GM18507 (cell line): Measurements from ENCODE around the gene PWWP2B.
A peak's percentile ranks its signal among the peaks of the same experiment; 100 is the strongest.

Source experiments
- DNase-seq: peaks from one replicate; pipeline ENCODE4 v3.0.0; 2011; ENCODE audit warnings: low read depth; ENCODE audit not compliant: insufficient read length; ENCODE audit errors: extremely low spot score
- FAIRE-seq: peaks from 2 replicates; lab custom pipeline; 2011; peaks lifted over from hg19 to GRCh38; lab: Jason Lieb, UNC

Gene PWWP2B

DNA sequence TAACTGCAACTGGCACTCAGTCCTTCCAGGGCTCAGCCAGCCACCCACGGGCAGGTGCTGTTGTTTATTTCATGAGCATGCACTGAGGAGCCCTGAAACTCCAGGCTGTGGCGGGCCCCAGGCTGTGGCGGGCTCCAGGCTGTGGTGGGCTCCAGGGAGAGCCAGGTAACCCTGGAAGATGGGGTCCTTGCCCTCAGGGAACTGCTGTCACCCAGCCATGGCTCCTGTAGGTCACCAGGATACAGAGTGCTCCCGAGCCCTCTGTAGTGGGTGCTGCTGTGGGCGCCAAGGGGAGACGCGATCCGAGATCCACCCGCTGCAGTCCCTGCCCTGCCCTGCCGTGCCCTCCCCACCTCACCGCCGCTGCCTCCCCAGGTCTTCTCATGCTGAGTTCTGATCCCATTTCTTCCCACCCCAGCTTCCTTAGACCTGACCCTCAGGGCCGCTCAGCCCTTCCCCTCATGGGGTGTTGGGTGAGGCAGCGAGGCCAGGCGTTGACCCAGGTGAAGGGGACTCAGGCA is 35.4 kb upstream of the PWWP2B start:
- DNase-seq (no peak), FAIRE-seq (no peak)

DNA sequence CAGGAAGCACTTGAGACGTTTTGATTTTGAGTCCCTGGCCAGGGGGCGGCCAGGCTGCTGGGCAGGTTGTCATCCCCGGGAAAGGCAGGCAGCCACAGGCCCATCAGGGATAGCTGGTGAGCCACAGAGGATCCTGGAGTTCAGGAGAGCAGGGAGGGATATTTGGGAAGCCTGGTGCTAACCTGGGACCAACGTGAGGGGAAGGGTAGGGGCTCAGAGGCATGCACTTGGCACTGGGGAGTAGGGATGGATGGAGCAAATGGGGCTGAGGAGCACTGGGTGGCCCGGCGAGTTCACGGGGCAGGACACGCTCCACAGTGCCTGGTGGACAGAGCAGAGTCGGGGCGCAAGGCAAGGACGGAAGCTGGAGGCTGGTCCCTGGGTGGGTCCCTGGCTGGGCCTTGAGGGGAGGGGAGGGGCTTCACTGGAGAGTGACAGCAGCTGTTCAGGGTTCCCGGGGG is 34.8 kb upstream of the PWWP2B start:
- FAIRE-seq (no peak), DNase-seq (no peak)

DNA sequence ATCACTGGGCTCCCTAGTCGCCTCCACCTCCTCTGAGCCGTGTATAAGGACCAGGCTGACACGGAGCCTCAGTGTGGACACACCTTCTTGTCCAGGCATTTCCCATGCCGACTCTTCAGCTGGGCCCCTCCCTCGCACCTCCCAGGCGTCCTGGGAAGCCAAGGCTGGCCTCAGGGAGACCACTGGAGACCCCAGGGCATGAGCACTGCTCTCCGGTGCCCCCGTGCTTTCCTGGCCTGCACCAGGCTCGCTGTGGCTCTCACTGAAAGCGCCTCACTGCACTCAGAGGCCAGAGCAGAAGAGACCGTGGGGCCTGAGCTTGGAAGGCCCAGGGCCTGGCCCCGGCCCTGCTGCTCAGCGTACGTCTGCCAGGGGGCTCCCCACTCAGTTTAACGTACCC is 33.6 kb upstream of the PWWP2B start:
- DNase-seq (no peak), FAIRE-seq (no peak)

DNA sequence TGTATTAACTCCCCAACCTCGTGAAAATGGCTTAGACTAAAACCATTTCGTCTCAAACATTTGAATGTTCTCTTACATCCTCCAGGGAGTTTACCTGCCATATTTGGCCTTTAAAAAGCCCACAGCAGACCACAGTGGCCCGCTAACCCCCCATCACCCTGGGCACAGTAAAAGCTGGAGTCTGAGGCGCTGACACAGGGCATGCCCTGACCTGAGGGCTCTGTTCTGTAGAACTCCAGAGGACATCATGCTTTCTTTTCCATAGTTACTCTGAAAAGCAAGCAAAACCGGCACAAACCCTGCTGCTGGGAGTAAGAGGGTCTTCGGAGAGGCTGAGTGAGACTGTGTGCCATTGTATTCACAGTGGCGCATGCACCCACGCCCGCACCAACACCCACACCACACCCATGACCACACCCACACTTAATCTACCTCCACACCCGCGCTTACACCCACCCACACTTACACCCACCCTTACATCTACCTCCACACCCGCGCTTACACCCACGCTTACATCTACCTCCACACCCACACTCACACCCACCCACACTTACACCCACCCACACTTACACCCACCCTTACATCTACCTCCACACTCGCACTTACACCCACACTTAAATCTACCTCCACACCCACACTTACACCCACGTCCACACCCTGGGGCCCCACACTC is 32.9 kb upstream of the PWWP2B start:
- FAIRE-seq (peak; percentile 79), DNase-seq (no peak)

DNA sequence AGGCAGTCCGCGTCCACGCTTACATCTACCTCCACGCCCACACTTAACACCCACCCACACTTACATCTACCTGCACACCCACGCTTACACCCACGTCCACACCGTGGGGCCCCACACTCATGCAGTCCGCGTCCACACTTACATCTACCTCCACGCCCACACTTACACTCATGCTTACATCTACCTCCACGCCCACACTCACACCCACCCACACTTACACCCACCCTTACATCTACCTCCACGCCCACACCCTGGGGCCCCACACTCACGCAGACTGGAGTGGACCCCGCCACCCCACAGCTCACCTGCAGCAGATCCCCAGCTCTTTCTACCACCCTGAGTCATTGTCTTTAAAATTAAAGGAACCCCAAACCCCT is 32.4 kb upstream of the PWWP2B start:
- DNase-seq (no peak), FAIRE-seq (no peak)

DNA sequence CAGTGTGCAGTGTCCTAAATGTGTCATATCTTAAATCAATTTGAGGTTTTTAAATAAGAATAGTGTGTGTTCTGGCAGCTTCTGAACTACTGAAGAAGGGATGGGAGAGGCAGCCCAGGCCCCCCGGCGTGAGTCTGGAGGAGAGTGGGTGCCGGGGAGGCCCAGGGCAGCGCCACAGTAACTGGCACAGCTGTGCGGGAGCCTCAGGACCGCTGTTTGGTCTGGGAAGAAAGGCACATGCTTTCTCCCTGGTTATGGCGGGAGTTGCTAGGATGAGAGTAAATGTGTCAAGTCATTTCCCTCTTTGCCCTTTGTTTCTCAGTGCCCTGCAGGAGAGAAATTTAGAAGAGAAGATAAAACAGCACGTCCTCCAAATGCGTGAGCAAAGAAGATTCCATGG is 31.9 kb upstream of the PWWP2B start:
- FAIRE-seq: no peak

DNA sequence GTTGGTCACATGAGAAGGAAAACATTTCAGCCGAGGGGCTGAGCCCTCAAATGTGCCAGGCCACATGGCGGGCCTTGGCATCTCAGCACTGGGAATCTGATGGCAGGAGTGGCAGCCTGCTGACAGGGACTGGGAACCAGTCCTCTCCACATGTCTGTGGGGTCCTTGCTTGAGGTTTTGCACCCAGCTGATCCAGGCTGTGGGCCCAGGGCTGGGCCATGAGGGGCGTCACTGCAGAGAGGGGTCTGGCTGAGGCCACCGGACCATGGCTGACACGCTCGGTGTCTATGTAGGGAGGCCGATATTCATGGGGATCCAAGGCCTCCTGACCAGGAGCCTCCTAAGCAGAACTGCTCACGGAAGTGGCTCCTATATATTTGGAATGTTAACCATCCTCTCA is 31.0 kb upstream of the PWWP2B start:
- no peak for FAIRE-seq

More for the DNA sequence above, 31.9 kb upstream of the PWWP2B start:
- DNase-seq: no peak

DNA sequence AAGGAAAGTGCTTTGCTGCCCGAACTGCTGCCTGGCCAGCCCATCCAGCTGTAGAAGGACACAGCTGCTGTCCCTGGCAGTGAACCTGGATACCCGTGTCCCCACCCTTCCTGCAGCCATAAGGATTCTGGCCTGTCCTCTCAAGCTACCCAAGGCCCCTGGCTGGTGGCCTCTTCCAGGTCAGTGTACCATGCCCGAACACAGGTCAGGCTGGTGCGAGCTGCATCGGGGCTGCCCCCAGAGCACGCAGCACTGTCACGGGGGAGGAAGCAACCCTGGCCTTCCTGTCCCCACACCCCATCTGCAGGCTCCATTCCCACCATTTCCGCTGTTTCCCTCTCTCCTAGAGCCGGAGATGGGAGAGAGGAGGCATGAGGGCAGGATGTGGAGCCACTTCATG is 30.5 kb upstream of the PWWP2B start:
- no peak for FAIRE-seq

More for the DNA sequence above, 31.0 kb upstream of the PWWP2B start:
- no peak for DNase-seq

DNA sequence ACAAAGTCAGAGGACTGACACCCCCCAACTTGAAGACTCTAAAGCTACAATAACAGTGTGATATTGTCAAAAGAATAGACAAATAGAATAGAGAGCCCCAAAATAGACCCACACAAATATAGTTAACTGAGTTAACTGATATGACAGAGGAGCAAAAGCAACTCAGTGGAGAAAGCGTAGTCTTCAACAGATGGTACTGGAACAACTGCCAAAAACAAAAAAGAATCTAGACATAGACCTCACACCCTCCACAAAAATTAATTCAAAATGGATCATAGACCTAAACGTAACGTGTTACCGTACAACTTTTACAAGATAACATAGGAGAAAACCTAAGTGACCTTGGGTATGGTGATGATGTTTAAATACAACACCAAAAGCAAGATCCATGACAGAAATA is 28.6 kb upstream of the PWWP2B start:
- DNase-seq: no peak
- no peak for FAIRE-seq

More for the DNA sequence above, 30.5 kb upstream of the PWWP2B start:
- no peak for DNase-seq

DNA sequence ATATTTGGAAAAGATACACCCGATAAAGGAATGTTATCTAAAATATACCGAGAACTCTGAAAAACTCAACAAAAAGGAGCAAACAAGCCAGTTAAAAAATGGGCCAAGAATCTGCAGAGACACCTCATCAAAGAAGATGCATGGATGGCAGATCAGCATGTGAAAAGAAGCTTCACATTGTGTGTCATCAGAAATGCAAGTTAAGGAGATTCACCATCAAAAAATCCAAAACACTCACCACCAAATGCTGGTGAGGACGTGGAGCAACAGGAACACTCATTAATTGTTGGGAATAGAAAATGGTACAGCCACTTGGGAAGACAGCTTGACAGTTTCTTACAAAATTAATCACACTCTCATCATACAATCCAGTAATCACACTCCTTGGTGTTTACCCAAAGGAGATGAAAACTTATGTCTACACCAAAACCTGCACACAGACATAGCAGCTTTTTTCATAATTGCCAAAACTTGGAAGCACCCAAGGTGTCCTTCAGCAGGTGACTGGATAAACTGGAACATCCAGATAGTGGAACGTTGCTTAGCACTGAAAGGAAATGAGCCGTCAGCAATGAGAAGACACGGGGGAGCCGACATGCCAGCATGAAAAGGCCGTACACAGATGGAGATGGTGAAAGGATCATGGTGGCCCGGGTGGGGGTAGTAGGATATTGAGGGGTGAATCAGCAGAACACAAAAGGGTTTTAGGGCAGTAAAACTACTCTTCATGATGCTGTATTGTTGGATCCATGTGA is 27.9 kb upstream of the PWWP2B start:
- DNase-seq (no peak), FAIRE-seq (no peak)

DNA sequence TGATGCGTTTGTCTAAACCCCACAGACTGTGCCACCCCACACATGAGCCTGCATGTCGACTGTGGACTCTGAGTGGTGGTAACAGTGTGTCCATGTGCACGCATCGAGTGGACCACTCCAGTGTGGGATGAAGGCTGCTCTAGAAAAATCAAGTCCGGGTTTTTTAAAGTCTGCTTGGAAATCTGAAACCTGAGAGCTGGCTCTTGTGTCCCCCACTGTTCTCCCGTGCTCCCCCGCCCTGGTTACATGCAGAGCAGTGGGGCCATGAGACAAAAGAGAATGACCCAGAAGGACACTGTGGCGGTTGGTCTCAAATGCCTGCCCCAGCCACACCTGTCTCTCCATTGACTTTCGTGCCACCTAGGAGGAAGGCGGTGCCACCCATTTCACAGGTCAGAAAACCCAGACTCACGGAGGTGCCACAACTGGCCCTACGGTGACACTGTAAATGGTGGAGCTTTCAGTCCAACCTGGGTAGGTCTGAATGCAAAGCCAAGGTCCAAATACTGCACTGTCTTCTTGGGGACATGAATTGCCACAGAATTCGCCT is 27.3 kb upstream of the PWWP2B start:
- no peak for DNase-seq
- no peak for FAIRE-seq

DNA sequence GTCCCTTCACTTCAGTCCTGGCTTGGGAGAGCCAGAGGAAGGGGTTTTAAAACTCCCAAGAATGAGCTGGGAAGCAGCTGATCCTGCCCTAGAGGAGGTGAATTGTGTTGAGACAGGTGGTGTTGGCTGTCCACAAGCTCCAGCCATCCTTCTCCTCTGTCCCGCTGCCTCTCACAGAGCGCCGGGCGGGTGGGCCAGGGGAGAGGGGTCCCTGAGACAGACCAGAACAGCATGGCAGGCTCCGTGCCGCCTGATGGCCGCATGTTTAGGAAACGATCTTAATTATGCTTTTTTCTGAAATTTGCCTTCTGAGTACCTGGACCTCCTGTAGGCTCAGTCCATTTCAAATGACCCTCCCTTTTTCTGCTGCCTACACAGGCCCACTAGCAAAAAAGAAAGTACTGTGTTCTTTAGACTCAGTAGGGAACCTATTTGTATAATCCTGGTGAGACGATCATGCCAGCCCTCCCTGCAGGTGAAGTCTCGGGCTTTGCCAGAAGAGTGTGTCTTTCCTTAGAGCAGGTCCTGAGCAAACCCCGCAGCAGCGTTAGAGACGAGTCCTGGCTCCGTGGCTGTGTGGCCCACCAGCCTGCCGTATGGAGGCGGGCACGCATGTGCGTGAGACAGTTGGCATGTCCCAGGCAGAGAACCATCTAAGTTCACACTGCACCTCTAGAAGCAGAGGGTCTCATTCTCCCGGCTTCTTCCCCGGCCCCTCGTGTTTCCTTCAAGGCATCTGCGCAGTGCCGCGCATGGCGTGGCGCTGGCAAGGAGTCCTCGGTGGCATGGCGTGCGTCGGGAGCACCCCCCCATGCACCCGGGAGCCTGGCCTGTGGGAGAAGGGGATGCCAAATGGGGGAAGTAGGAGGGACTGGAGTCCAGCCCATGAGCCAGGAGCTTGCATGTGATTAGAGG is 26.3 kb upstream of the PWWP2B start:
- DNase-seq (no peak), FAIRE-seq (no peak)

DNA sequence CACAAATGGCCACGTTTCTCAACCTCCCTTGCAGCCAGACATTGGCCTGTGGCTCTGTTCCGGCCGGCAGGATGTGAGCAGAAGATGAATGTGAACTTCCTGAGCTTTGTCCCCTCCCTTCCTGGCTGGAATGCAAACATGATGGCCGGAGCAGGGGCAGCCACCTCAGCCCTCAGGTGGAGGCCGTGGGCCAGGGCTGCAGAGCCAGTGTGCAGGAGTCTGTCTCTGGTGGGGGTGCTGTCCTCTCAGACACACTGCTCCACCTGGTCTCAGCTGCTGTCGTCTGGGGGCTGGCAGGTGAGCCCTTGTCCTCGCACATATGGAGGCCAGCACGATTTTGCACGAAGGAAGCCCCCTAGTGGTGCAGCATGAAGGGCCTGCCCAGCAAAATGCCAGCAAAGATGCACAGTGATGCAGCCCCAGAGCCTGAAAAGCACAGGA is 25.3 kb upstream of the PWWP2B start:
- no peak for FAIRE-seq
- no peak for DNase-seq

DNA sequence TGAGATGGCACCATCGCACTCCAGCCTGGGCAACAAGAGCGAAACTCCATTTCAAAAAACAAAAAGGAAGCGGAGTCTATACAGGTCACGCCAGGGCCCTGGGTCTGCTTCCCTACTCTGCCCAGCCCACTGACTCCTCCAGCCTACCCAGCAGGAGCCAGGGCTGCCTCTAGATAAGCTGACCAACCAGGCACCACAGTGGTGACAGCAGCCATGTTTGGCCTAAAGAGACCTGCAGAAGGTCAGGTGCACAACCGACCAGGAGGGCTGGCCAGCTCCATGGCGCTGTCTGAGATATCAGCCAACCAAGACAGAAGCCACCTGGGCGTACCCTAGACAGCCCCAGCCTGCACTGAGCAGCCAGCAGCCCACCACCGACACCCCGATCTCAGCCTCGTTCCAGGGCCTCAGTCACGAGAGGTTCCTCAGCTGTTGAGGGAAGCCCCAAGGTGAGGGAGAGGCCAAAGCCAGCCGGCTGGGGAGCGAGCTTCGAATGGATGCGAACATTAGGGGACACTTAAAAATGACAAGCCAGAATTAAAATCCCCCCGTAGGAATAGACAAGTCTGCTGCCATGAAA is 24.4 kb upstream of the PWWP2B start:
- DNase-seq (no peak), FAIRE-seq (no peak)

DNA sequence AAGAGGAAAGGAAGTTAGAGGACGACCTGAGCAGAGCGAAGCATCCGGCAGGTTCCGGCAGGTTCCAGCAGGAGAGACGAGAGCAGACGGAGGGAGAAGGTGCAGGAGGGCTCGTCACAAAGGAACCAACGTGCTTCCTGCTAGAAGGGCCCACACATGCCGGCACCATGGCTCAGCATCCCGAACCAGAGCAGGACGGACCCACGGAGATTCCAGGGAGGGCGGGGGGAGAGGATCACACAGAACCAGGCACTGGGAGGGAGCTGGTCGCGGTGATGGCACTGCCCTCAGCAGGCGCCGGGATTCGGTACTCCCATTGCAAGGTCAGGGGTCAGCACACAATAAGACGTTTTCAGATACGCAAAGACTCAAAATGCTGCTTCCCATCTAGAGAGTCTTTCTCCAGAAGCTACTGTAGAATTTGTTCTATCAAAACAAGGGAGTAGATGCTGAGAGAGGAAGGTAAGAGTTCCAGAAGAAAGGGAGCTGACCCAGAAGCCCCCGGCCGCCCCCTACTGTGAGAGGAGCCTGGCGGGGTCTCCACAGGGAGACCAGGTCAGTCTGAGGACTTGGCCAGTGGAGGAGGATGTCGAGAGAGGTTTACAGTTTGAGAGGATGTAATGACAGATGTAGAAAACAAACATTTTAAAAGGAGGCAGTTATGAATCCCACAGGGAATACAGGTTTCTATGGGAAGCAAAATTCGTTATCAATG is 23.6 kb upstream of the PWWP2B start:
- FAIRE-seq: no peak

DNA sequence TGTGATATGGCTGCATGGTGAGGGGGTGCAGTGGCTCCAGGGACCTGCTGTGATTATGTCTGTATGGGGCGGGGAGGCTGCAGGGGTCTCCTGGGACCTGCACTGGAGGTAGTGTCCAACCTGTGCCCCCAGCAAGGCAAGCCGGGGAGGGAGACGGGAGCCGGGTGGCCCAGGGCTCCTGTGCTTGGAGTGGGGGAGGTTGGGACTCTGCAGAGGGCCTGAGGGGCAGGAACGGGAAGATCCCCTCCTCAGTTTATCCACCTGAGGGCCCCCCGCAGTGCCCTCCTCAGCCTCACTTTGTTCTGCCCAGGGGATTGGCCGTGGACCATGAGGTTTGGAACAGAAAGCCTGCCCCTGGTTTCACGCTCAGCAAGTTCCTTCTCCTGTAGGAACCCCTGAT is 22.8 kb upstream of the PWWP2B start:
- FAIRE-seq (no peak), DNase-seq (no peak)

More for the DNA sequence above, 23.6 kb upstream of the PWWP2B start:
- no peak for DNase-seq

DNA sequence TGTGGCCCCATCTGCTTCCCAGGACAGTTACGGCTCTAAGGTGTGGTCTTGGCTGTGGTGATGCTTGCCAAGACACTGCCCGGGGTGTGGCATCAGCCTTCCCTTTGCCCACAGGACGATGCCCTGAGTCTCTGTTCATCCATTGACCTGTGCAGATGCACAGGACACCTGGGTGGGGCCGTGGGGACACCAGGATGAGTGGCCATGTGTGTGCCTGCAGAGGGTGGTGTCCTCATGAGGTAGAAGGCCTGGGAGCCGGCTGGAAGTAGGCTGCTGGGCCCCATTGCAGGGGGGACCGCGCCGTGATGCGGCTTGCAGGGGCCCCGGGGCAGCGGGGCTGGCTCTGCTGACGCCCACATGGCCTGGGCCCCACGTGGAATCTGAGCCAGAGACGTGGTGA is 22.4 kb upstream of the PWWP2B start:
- DNase-seq (no peak), FAIRE-seq (no peak)

DNA sequence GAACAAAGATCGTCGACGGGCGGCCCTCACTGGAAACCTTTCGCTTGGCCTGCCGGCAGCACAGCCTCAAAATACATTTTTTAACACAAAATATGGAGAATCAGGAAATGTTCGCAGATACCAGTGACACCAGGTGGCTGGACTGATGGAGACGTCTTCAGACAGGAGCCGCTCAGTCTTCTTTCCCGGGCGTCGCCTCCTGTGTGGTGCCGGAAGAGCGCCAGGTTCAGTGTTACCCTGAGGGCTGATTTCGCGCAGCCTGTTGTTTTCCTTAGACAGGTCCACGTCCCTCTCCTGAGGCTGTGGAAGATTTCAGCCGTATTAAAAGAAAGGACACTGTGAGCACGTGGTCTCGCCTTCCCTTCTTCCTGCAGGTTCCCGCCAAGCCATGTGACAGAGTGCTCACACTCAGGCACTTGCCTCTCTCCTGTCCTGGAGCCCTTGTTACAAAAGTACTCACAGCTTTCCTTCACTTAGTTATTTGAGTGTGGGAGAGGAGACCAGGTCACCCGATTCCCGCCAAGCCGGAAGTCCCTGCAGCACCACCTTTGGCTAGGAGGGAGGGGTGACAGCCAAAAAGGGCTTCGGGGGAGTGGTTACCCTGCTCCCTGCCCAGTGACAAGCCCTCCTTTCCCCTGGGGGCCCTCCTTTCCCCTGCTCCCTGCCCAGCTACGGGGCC is 21.7 kb upstream of the PWWP2B start:
- DNase-seq (no peak), FAIRE-seq (no peak)
